ENCODE results near the gene ST7L. TPM values are rescaled to one million over a fixed set of nuclear protein-coding genes. Genes with fewer than 3 reads are reported as not detected.
A peak's percentile ranks its signal among the peaks of the same experiment; 100 is the strongest.
"Not testable (repeated sequence)": the region's sequence is repeated elsewhere in the genome, so short reads cannot be mapped to it uniquely, and the experiment has no call there.

ST7L gene
- total RNA-seq, 1 donor from 2014 or later = 21.2 TPM

DNA sequence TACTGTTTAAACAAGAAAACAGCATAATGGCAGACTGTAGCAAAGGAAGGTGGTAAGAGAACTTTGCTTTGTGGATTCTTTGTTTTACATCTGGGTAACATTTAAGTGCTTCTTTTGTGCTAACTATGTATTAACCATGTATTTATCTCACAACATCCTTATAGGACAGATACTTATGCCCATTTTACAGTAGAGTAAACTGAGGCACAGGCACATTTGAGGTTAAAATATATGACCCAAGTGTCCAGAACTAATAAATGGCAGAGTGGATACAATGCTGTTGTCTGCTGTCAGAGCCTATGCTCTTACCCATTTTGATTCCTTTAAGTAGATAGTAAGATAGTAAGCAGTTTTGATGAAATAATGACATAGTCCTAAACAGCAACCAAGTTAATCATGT is 7.9 kb upstream of the ST7L start:
- Mint-ChIP-seq H3K4me3 (ENCODE audit: low read depth) (no peak overlapping the region), H3K4me1 (ENCODE audit: low read depth) (no peaks in the 10 kb centered on the region), H3K9me3 (ENCODE audit: low read depth) (no peaks in the 10 kb centered on the region), H3K27me3 (no peaks in the 10 kb centered on the region), H3K27ac (no peak overlapping the region), H3K36me3 (ENCODE audit: insufficient read depth) (peaks cover 1% of the 10 kb centered on the region)
- TF ChIP-seq, protein P1, sequence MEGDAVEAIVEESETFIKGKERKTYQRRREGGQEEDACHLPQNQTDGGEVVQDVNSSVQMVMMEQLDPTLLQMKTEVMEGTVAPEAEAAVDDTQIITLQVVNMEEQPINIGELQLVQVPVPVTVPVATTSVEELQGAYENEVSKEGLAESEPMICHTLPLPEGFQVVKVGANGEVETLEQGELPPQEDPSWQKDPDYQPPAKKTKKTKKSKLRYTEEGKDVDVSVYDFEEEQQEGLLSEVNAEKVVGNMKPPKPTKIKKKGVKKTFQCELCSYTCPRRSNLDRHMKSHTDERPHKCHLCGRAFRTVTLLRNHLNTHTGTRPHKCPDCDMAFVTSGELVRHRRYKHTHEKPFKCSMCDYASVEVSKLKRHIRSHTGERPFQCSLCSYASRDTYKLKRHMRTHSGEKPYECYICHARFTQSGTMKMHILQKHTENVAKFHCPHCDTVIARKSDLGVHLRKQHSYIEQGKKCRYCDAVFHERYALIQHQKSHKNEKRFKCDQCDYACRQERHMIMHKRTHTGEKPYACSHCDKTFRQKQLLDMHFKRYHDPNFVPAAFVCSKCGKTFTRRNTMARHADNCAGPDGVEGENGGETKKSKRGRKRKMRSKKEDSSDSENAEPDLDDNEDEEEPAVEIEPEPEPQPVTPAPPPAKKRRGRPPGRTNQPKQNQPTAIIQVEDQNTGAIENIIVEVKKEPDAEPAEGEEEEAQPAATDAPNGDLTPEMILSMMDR (IDR thresholded peaks at IDR 0.05; ENCODE audit: unreplicated experiment) = no peak
- no peak for DNase-seq (ENCODE audit: low spot score, unreplicated experiment)

DNA sequence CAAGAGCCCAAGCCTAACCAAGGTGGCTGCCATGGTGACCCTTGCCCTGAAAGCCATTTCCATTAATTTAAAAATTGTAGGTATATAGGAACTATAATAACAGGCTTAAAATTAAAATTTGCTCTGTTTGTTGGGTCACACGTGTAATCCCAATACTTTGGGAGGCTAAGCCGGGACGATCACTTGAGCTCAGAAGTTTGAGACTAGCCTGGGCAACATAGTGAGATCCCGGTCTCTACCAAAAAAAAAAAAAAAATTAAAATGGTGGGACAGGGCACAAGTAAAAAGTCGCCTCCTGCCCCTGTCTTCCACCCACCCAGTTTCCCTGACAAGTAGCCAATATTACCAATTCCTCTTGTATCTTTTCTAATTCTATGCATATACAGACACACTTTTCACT is 7.3 kb upstream of the ST7L start:
- no peak for DNase-seq (ENCODE audit: low spot score, unreplicated experiment)
- Mint-ChIP-seq H3K27ac (no peak overlapping the region), H3K4me1 (ENCODE audit: low read depth) (no peaks in the 10 kb centered on the region), H3K36me3 (ENCODE audit: insufficient read depth) (peaks cover 1% of the 10 kb centered on the region), H3K27me3 (no peaks in the 10 kb centered on the region), H3K4me3 (ENCODE audit: low read depth) (no peak overlapping the region), H3K9me3 (ENCODE audit: low read depth) (no peaks in the 10 kb centered on the region)
- TF ChIP-seq, protein P1 (IDR thresholded peaks at IDR 0.05; ENCODE audit: unreplicated experiment) = no peak

DNA sequence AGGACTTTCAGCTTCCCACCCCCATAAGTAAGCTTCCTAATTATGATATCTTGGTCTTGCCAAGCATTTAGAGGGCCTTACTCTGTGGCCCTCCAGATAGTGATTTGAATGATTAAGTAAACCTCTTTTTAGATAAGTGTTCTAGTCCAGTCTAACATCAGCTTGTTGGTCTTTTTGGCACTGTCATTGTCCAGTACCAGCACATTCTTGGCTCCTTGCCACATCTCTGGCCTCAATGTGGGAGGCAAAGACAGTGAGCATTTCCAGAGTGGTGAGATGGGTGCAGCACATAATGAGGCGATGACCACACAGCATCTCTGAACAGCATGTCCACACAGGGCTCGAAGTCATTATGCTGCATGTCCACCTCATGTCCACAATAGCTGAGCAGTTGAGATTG is 6.8 kb upstream of the ST7L start:
- peaks cover 1% of the 10 kb centered on the region for H3K36me3 Mint-ChIP-seq (ENCODE audit: insufficient read depth)
- H3K27me3 Mint-ChIP-seq = no peaks in the 10 kb centered on the region
- TF ChIP-seq, protein P1 (IDR thresholded peaks at IDR 0.05; ENCODE audit: unreplicated experiment) = no peak
- DNase-seq (ENCODE audit: low spot score, unreplicated experiment) = no peak
- H3K9me3 Mint-ChIP-seq (ENCODE audit: low read depth) = no peaks in the 10 kb centered on the region
- H3K4me3 Mint-ChIP-seq (ENCODE audit: low read depth) = no peak overlapping the region
- H3K27ac Mint-ChIP-seq = peak overlapping the region; percentile 34
- peaks cover 4% of the 10 kb centered on the region for H3K4me1 Mint-ChIP-seq (ENCODE audit: low read depth)

DNA sequence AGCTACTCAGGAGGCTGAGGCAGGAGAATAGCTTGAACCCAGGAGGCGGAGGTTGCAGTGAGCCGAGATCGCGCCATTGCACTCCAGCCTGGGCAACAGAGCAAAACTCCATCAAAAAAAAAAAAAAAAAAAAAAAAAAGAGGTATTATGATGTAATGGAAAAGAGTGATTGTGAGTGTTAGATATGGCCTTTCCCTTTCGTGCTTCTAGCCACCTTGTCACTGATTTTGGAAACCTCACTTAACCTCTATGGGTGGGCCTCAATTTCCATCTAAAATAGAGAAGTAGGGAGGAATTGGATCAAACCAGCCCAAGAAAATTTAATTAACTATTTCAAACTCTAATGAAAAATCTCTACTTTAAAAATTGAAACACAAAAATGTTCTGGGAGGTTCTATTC is 5.6 kb upstream of the ST7L start:
- H3K27me3 Mint-ChIP-seq; H3K9me3 Mint-ChIP-seq (ENCODE audit: low read depth); DNase-seq (ENCODE audit: low spot score, unreplicated experiment); H3K4me1 Mint-ChIP-seq (ENCODE audit: low read depth); H3K4me3 Mint-ChIP-seq (ENCODE audit: low read depth); H3K27ac Mint-ChIP-seq; H3K36me3 Mint-ChIP-seq (ENCODE audit: insufficient read depth): not testable (repeated sequence)

DNA sequence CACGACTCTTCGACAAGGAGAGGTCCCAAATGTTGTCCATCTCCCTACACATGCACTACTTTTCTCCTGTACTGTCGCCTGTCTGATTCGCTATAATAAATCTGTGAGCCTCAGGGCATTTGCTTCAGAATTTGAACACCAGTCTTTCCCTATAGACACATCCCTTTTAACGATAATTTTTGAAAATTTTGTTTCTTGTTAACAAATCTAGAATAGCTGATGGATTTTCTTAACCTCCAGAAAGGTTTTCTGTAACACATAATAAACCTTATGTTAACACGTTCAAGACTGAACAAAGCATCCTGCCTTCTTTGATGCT is 1.4 kb upstream of the ST7L start:
- Mint-ChIP-seq H3K27ac (peak overlapping the region; percentile 99), H3K4me1 (ENCODE audit: low read depth) (peaks cover 13% of the 10 kb centered on the region), H3K27me3 (no peaks in the 10 kb centered on the region), H3K4me3 (ENCODE audit: low read depth) (peak overlapping the region; percentile 97), H3K9me3 (ENCODE audit: low read depth) (no peaks in the 10 kb centered on the region), H3K36me3 (ENCODE audit: insufficient read depth) (peaks cover 2% of the 10 kb centered on the region)
- TF ChIP-seq, protein P1 (IDR thresholded peaks at IDR 0.05; ENCODE audit: unreplicated experiment) = no peak
- no peak for DNase-seq (ENCODE audit: low spot score, unreplicated experiment)

DNA sequence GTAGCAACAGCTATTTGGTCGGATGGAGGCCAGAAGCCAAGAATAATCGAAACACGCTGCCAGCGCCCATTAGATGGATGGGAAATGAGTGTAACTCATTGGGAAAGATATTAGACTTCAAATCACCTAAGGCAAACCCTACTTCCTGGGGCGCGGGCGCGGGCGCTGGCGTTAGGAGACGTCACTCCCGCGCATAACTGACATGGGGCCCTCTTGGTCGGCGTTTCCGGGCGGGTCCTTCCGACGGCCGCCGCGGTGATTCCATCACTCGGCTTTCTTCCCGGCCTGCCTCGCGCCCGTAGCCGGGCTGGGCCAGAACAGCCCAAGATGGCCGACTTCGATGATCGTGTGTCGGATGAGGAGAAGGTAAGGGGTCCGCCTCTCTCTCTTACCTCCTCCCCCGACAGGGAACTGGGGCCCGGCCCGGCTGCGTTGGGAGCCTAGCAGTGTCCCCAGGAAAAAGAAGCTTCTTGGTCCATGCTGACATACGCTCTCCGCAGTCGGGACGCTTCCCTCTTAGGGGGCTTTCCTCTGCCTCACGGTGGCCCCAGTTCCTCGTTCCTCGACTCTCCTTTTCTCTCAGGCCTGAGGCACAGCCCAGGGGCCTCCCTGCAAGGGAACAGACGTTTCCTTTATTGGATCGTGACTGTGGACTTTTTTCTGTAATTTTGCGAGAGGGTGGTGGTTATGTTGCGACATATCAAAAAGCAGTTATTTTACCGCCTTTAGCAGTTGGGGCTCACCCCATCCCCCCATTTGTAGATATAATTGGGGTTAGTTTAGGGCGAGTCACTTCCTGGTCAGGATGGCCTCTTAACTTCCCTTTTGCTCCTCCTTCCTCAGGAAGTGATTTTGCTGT is 806 bp upstream of the ST7L start, which contains the start of gene CAPZA1:
Gene CAPZA1, plus strand, starts transcription at position 315 of the 859 bp plus-strand sequence. Its CDS starts 13 bp downstream, at position 328.
- H3K4me1 Mint-ChIP-seq (ENCODE audit: low read depth) = peaks cover 13% of the 10 kb centered on the region
- TF ChIP-seq, protein P1 (IDR thresholded peaks at IDR 0.05; ENCODE audit: unreplicated experiment) = no peak
- peaks cover 1% of the 10 kb centered on the region for H3K36me3 Mint-ChIP-seq (ENCODE audit: insufficient read depth)
- H3K27ac Mint-ChIP-seq = peak within 1 kb of the TSS; percentile 99
- H3K4me3 Mint-ChIP-seq (ENCODE audit: low read depth) = peak within 1 kb of the TSS; percentile 97
- DNase-seq (ENCODE audit: low spot score, unreplicated experiment) = peak; percentile 71
- H3K9me3 Mint-ChIP-seq (ENCODE audit: low read depth) = no peaks in the 10 kb centered on the region
- H3K27me3 Mint-ChIP-seq = no peaks in the 10 kb centered on the region

Measured in progenitor cell of endocrine pancreas (in vitro differentiated cells).